Measurements from ENCODE around the gene DISP3. TPM values are rescaled to one million over a fixed set of nuclear protein-coding genes. Genes with fewer than 3 reads are reported as not detected.

DISP3 gene
- total RNA-seq, 1 experiment from 2014 or later, result 2.3 TPM

DNA sequence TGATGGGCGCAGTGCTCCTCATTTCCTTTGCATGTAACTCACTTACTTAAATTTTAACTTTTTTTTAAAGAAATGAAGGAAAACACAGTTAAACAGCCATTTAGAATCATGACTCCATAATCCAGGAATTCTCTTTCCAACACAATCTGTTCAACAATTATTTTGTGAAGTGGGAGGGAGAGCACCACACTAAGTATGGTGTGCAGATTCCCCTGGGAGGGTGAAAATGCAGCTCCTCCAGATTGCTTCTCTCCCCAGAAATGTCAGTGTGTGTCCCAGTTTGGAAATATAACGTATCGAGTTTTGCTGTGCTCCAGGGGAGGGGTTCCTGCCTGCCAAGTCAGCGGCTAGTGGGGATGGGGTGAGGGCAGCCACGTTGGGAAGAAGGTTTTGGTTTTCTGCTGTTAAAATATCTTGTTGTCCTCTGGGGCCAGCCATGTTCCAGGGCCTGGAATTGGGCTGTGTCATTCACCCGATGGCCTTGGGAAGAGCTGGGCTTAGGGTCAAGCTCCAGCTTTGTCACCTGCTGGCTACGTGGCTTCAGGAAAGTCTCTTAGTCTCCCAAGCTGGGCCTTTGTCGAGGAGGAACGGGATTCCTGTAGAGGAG lies 17.3 kb upstream of the DISP3 start:
- BruUV-seq (replicated peaks), result no TSS peak
- no peak for ATAC-seq
- RAD21 ChIA-PET (ENCODE audit: low non-redundant PET in 1 of 2, low total read pairs in 2 of 2, uncharacterized antibody in 2 of 2, unreplicated experiment in 2 of 2), result no interaction called here
- Histone ChIP-seq H3K27me3 (ENCODE audit: insufficient read depth, low read length) (peaks cover 48% of the 10 kb centered on the region), H3K4me2 (ENCODE audit: low read length) (no peak overlapping the region), H3K4me3 (replicated peaks in 1 of 2; ENCODE audit: low read depth in 1 of 2, low read length in 2 of 2) (no peak overlapping the region), H3K27ac (ENCODE audit: low read depth, low read length) (no peak overlapping the region), H3K79me2 (ENCODE audit: insufficient read depth, low read length) (no peaks in the 10 kb centered on the region), H3K9me2 (ENCODE audit: insufficient read depth) (no peaks in the 10 kb centered on the region), H3K4me1 (ENCODE audit: control insufficient read depth in 1 of 2, insufficient read depth in 2 of 2, low read length in 2 of 2) (no peaks in the 10 kb centered on the region), H3K9ac (ENCODE audit: low read length) (no peak overlapping the region), H3K9me3 (ENCODE audit: control insufficient read depth in 1 of 2, insufficient read depth in 1 of 2, low read depth in 1 of 2, low read length in 2 of 2) (no peaks in the 10 kb centered on the region), H4K20me1 (ENCODE audit: insufficient read depth) (no peaks in the 10 kb centered on the region), H3K36me3 (ENCODE audit: control insufficient read depth in 1 of 2, insufficient read depth in 2 of 2, low read length in 2 of 2) (no peaks in the 10 kb centered on the region), H2AFZ (ENCODE audit: low read depth, low read length, poor library complexity, severe bottlenecking) (no peak overlapping the region)
- intact Hi-C loops (cut with micrococcal nuclease), result no loop called here
- TF ChIP-seq EZH2phosphoT487 (IDR thresholded peaks at IDR 0.05; ENCODE audit: borderline replicate concordance) (no peak), POLR2A (IDR thresholded peaks at IDR 0.05; ENCODE audit: borderline replicate concordance, extremely low read depth, insufficient read depth, insufficient read length) (no peak), ZNF274 (IDR thresholded peaks at IDR 0.05; ENCODE audit: low read depth, low read length) (no peak), RAD21 (IDR thresholded peaks at IDR 0.05; ENCODE audit: low read depth) (no peak), EGR1 (IDR thresholded peaks at IDR 0.05; ENCODE audit: low read depth) (no peak), POLR2AphosphoS5 (IDR thresholded peaks at IDR 0.05; ENCODE audit: low read depth, low read length) (no peak), ELF1 (IDR thresholded peaks at IDR 0.05; ENCODE audit: borderline replicate concordance, low read depth) (no peak), CEBPB (IDR thresholded peaks at IDR 0.05; ENCODE audit: low read depth) (no peak), JUND (IDR thresholded peaks at IDR 0.05) (no peak), SIN3A (IDR thresholded peaks at IDR 0.05; ENCODE audit: low read depth) (no peak), YY1 (IDR thresholded peaks at IDR 0.05; ENCODE audit: extremely low read depth, insufficient replicate concordance, low read depth, low read length) (no peak)
- TF ChIP-seq, protein P1, sequence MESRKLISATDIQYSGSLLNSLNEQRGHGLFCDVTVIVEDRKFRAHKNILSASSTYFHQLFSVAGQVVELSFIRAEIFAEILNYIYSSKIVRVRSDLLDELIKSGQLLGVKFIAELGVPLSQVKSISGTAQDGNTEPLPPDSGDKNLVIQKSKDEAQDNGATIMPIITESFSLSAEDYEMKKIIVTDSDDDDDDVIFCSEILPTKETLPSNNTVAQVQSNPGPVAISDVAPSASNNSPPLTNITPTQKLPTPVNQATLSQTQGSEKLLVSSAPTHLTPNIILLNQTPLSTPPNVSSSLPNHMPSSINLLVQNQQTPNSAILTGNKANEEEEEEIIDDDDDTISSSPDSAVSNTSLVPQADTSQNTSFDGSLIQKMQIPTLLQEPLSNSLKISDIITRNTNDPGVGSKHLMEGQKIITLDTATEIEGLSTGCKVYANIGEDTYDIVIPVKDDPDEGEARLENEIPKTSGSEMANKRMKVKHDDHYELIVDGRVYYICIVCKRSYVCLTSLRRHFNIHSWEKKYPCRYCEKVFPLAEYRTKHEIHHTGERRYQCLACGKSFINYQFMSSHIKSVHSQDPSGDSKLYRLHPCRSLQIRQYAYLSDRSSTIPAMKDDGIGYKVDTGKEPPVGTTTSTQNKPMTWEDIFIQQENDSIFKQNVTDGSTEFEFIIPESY (IDR thresholded peaks at IDR 0.05; ENCODE audit: extremely low read depth, insufficient replicate concordance, low read length), result no peak
- TF ChIP-seq, protein P2, sequence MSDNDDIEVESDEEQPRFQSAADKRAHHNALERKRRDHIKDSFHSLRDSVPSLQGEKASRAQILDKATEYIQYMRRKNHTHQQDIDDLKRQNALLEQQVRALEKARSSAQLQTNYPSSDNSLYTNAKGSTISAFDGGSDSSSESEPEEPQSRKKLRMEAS (IDR thresholded peaks at IDR 0.05), result no peak
- no peak for DNase-seq (ENCODE audit: low read depth, low spot score)
- CTCF ChIA-PET, result no interaction called here
- POLR2A ChIA-PET, result no interaction called here

Measured in HCT116 (cell line).